Measurements from ENCODE around the gene ACTR3.
A peak's percentile ranks its signal among the peaks of the same experiment; 100 is the strongest.

Gene ACTR3

GRCh38 chr2:113876503-113877387, 13.1 kb upstream of the ACTR3 start:
- DNase-seq (ENCODE audit: low spot score) = no peak

GRCh38 chr2:113877711-113878598, 11.9 kb upstream of the ACTR3 start:
- DNase-seq (ENCODE audit: low spot score) = peak; percentile 37

- DNase-seq (ENCODE audit: low spot score) = no peak
Observed at GRCh38 chr2:113878743-113879142, 11.1 kb upstream of the ACTR3 start.

- no peak for DNase-seq (ENCODE audit: low spot score)
Observed at GRCh38 chr2:113879457-113879856, 10.4 kb upstream of the ACTR3 start.

- peak; percentile 78 for DNase-seq (ENCODE audit: low spot score)
Observed at GRCh38 chr2:113886479-113887008, 3.3 kb upstream of the ACTR3 start.

- no peak for DNase-seq (ENCODE audit: low spot score)
Observed at GRCh38 chr2:113887009-113887792, 2.7 kb upstream of the ACTR3 start.

- DNase-seq (ENCODE audit: low spot score) = no peak
Observed at GRCh38 chr2:113888641-113889470, 1.0 kb upstream of the ACTR3 start.

- peak; percentile 26 for DNase-seq (ENCODE audit: low spot score)
Observed at GRCh38 chr2:113890253-113891235, 655 bp downstream of the ACTR3 start.

- DNase-seq (ENCODE audit: low spot score) = peak; percentile 16
Observed at GRCh38 chr2:113891265-113891959, 1.5 kb downstream of the ACTR3 start.

GRCh38 chr2:113892004-113892710, 2.3 kb downstream of the ACTR3 start:
- DNase-seq (ENCODE audit: low spot score) = no peak

GRCh38 chr2:113894156-113894743, 4.4 kb downstream of the ACTR3 start:
- DNase-seq (ENCODE audit: low spot score) = peak; percentile 49

GRCh38 chr2:113895301-113895700, 5.4 kb downstream of the ACTR3 start:
- no peak for DNase-seq (ENCODE audit: low spot score)

GRCh38 chr2:113895819-113896563, 6.1 kb downstream of the ACTR3 start:
- DNase-seq (ENCODE audit: low spot score) = no peak

GRCh38 chr2:113896791-113897190, 6.9 kb downstream of the ACTR3 start:
- DNase-seq (ENCODE audit: low spot score) = peak; percentile 13

GRCh38 chr2:113898081-113898480, 8.2 kb downstream of the ACTR3 start:
- DNase-seq (ENCODE audit: low spot score) = no peak

- no peak for DNase-seq (ENCODE audit: low spot score)
Observed at GRCh38 chr2:113899166-113899565, 9.3 kb downstream of the ACTR3 start.

- DNase-seq (ENCODE audit: low spot score) = no peak
Observed at GRCh38 chr2:113901943-113902342, 12.1 kb downstream of the ACTR3 start.

Data from hepatic stellate cell (primary cell).